AG04450 (cell line): Measurements from ENCODE around the gene SLC1A5. TPM values are rescaled to one million over a fixed set of nuclear protein-coding genes. Genes with fewer than 3 reads are reported as not detected.
"Not testable (repeated sequence)": the region's sequence is repeated elsewhere in the genome, so short reads cannot be mapped to it uniquely, and the experiment has no call there.

Experiments
- CTCF ChIA-PET: fragments of 300-600, 350-600 bp; formaldehyde crosslinking; extraction: SDS; loops from one replicate; lab custom pipeline; 2022; ENCODE audit warnings: antibody characterized with exemption, inconsistent platforms; lab: Charles Lee
- POLR2A ChIA-PET: fragments of 350-600 bp; formaldehyde crosslinking; extraction: SDS; loops from one replicate; lab custom pipeline; 2021; ENCODE audit warnings: antibody characterized with exemption, inconsistent platforms; lab: Yijun Ruan, JAX
- DNase-seq: peaks from one replicate; pipeline ENCODE4 v3.0.0-alpha.2; 2011; ENCODE audit warnings: low read depth, low spot score
- H3K27ac ChIP-seq: one replicate; pipeline ENCODE4 v1.5.1; 2012; ENCODE audit warnings: low read depth, low read length, control low read depth
- H3K27me3 ChIP-seq: one replicate; pipeline ENCODE4 v1.6.0; 2012; ENCODE audit warnings: low read length; ENCODE audit not compliant: control insufficient read depth, insufficient read depth
- H3K4me3 ChIP-seq: 2 replicates; pipeline ENCODE4 v1.5.1; 2011; ENCODE audit warnings: mild to moderate bottlenecking, low read depth, low read length, control low read depth
- H3K9me3 ChIP-seq: 2 replicates; pipeline ENCODE4 v1.5.1; 2012; ENCODE audit warnings: low read length; ENCODE audit not compliant: control insufficient read depth, insufficient read depth
- CTCF ChIP-seq: IDR thresholded peaks from 2 replicates; pipeline ENCODE4 v1.5.1; 2011; ENCODE audit warnings: low read depth, low read length, control low read depth, inconsistent platforms
- polyA plus RNA-seq: library from polyadenylated mRNA; depleted of rRNA; stranded (reverse); fragments of >200 nt; gene quantifications from 2 replicates; pipeline ENCODE4 v1.2.3, GENCODE V29; 2011

The SLC1A5 gene
- polyA plus RNA-seq, 1 experiment = 314 TPM

- TF ChIP-seq CTCF = no peak
- no peaks in the 10 kb centered on the region for H3K9me3 ChIP-seq
- DNase-seq = no peak
- peak overlapping the region; percentile 13; the same call in 1 of the 2 replicates for H3K4me3 ChIP-seq
- peak overlapping the region; percentile 39 for H3K27ac ChIP-seq
- ChIA-PET POLR2A (interaction anchor here (0.6 kb wide), 1 partner anchor 11 kb away, joined by 18 read pairs; no protein-coding TSS in a partner anchor), CTCF (interaction anchor here (0.6 to 4.2 kb wide), 2 partner anchors 58 to 232 kb away, joined by 6 to 32 read pairs; no protein-coding TSS in a partner anchor)
- H3K27me3 ChIP-seq = no peaks in the 10 kb centered on the region
Measured at GRCh38 chr19:46782355-46783019, 5.9 kb downstream of the SLC1A5 start.

- H3K27me3 ChIP-seq, H3K4me3 ChIP-seq, H3K9me3 ChIP-seq, H3K27ac ChIP-seq, POLR2A ChIA-PET, DNase-seq: not testable (repeated sequence)
- CTCF ChIA-PET = interaction anchor here (0.7 kb wide), 1 partner anchor 215 kb away, joined by 11 read pairs; no protein-coding TSS in a partner anchor
Measured at GRCh38 chr19:46777956-46778645, 10.3 kb downstream of the SLC1A5 start.

GRCh38 chr19:46776927-46777911 lies 11.2 kb downstream of the SLC1A5 start:
- Histone ChIP-seq H3K27me3 (no peaks in the 10 kb centered on the region), H3K4me3 (no peak overlapping the region), H3K27ac (no peak overlapping the region), H3K9me3 (no peaks in the 10 kb centered on the region)
- no peak for TF ChIP-seq CTCF
- ChIA-PET CTCF (interaction anchor here (0.7 to 1.1 kb wide), 3 partner anchors 19 to 215 kb away, joined by 3 to 11 read pairs (median 5); no protein-coding TSS in a partner anchor), POLR2A (no interaction called here)
- DNase-seq = no peak

- Histone ChIP-seq H3K9me3 (no peaks in the 10 kb centered on the region), H3K4me3 (no peak overlapping the region), H3K27ac (no peak overlapping the region), H3K27me3 (no peaks in the 10 kb centered on the region)
- ChIA-PET CTCF (interaction anchor here (0.8 to 1.1 kb wide), 2 partner anchors 65 kb away, joined by 5 to 8 read pairs; no protein-coding TSS in a partner anchor), POLR2A (interaction anchor here (0.6 kb wide), 1 partner anchor 13 kb away, joined by 3 read pairs; the partner anchor contains the start of gene SLC1A5)
- TF ChIP-seq CTCF = no peak
- DNase-seq = no peak
Measured at GRCh38 chr19:46775642-46776258, 12.6 kb downstream of the SLC1A5 start.
